ENCODE results near the gene CAPG. TPM values are rescaled to one million over a fixed set of nuclear protein-coding genes. Genes with fewer than 3 reads are reported as not detected.

CAPG gene
- total and polyA plus RNA-seq, 2 of the 4 experiments (the other 2 are of a cell fraction), result 79.9 to 98.3 TPM

DNA sequence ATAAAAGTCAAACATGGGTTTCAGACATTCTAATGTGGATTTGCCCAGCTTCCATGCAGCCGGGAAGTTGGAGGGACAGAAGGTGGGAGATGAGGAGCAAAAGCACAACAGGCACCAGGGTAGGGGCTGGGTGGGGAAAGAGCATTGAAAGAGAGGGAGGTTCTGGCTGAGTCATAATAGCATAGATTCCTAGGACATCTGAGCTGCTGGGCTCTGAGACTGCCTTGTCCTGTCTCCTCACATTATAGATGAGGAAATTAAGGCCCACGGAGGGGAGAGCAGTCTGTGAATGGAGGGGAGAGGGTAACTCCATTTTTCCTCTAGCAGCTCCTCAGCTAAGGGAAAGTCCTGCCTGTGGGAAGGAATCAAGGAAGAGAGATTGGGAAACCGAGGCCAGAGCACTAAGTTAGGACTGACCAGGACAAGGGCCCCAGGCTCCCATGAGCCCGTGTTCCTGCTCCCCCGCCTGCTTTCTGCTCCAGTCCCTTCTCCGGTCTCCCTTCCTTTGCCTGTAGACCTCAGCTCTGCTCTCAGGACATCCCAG is 34.5 kb upstream of the CAPG start:
- H2BK5ac ChIP-seq (ENCODE audit: low read depth, low read length, poor library complexity, severe bottlenecking), result peak overlapping the region; percentile 68
- DNase-seq, result peak; percentile 56
- POLR2A ChIA-PET (ENCODE audit: unreplicated experiment), result interaction anchor here (0.6 to 1.3 kb wide), 2 partner anchors 73 to 96 kb away, joined by 3 to 5 read pairs; no protein-coding TSS in a partner anchor
- peak; percentile 67 for ATAC-seq (ENCODE audit: low read depth)
- H3K18ac ChIP-seq (ENCODE audit: low read depth, low read length), result peak overlapping the region; percentile 55
- H3K36me3 ChIP-seq (ENCODE audit: control insufficient read depth, insufficient read depth, low read length), result no peaks in the 10 kb centered on the region
- peak overlapping the region; percentile 93; the same call in 1 of the 2 replicates for H3K56ac ChIP-seq (ENCODE audit: extremely low read depth, insufficient read depth, low read length)
- H2AK5ac ChIP-seq (ENCODE audit: low read depth, low read length), result peak overlapping the region; percentile 97
- peak overlapping the region; percentile 99 for H2BK120ac ChIP-seq (ENCODE audit: low read depth, low read length)
- H3K9me1 ChIP-seq (ENCODE audit: insufficient read depth, low read length), result peaks cover 31% of the 10 kb centered on the region
- no peak for TF ChIP-seq MAFK (IDR thresholded peaks at IDR 0.05; ENCODE audit: low read depth, low read length)
- TF ChIP-seq, protein P1, sequence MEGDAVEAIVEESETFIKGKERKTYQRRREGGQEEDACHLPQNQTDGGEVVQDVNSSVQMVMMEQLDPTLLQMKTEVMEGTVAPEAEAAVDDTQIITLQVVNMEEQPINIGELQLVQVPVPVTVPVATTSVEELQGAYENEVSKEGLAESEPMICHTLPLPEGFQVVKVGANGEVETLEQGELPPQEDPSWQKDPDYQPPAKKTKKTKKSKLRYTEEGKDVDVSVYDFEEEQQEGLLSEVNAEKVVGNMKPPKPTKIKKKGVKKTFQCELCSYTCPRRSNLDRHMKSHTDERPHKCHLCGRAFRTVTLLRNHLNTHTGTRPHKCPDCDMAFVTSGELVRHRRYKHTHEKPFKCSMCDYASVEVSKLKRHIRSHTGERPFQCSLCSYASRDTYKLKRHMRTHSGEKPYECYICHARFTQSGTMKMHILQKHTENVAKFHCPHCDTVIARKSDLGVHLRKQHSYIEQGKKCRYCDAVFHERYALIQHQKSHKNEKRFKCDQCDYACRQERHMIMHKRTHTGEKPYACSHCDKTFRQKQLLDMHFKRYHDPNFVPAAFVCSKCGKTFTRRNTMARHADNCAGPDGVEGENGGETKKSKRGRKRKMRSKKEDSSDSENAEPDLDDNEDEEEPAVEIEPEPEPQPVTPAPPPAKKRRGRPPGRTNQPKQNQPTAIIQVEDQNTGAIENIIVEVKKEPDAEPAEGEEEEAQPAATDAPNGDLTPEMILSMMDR (conservative IDR thresholded peaks at IDR 0.05; ENCODE audit: low read depth, low read length), result no peak
- TF ChIP-seq MAZ (IDR thresholded peaks at IDR 0.05; ENCODE audit: borderline replicate concordance, low read depth, low read length), result 0 out of 2 replicates have a peak, but pooled peaks have one; percentile 13
- no peak for TF ChIP-seq CEBPB (IDR thresholded peaks at IDR 0.05; ENCODE audit: low read depth, low read length)
- TF ChIP-seq BHLHE40 (IDR thresholded peaks at IDR 0.05; ENCODE audit: low read depth, low read length), result no peak
- TF ChIP-seq RCOR1 (IDR thresholded peaks at IDR 0.05; ENCODE audit: insufficient replicate concordance, low read length), result no peak
- TF ChIP-seq, protein P2, sequence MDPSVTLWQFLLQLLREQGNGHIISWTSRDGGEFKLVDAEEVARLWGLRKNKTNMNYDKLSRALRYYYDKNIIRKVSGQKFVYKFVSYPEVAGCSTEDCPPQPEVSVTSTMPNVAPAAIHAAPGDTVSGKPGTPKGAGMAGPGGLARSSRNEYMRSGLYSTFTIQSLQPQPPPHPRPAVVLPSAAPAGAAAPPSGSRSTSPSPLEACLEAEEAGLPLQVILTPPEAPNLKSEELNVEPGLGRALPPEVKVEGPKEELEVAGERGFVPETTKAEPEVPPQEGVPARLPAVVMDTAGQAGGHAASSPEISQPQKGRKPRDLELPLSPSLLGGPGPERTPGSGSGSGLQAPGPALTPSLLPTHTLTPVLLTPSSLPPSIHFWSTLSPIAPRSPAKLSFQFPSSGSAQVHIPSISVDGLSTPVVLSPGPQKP (IDR thresholded peaks at IDR 0.05; ENCODE audit: borderline replicate concordance, low read depth, low read length), result no peak
- no peak for TF ChIP-seq SMC3 (IDR thresholded peaks at IDR 0.05; ENCODE audit: low read depth, low read length)
- H3K9me3 ChIP-seq (ENCODE audit: control insufficient read depth, insufficient read depth, low read length), result no peaks in the 10 kb centered on the region
- H4K5ac ChIP-seq (ENCODE audit: low read depth, low read length), result peak overlapping the region; percentile 38
- no peaks in the 10 kb centered on the region for H4K20me1 ChIP-seq (ENCODE audit: insufficient read depth, low read length)
- H3K27me3 ChIP-seq (ENCODE audit: control insufficient read depth, insufficient read depth, low read length), result no peaks in the 10 kb centered on the region
- peak overlapping the region; percentile 88; the same call in 2 of the 3 replicates for H2BK15ac ChIP-seq (ENCODE audit: low read depth, low read length)
- peak overlapping the region; percentile 39; the same call in 1 of the 2 replicates for H3K23ac ChIP-seq (ENCODE audit: low read depth, low read length)
- H3K14ac ChIP-seq (replicated peaks; ENCODE audit: low read depth, low read length), result peak overlapping the region; percentile 97
- peak overlapping the region; percentile 82 for H2AFZ ChIP-seq (replicated peaks; ENCODE audit: low read length, poor library complexity)
- in situ Hi-C loops (cut with MboI; ENCODE audit: low sequenced_read_pairs), result no loop called here
- peak overlapping the region; percentile 22 for H3K9ac ChIP-seq (ENCODE audit: low read depth, low read length)
- CTCF ChIA-PET, result no interaction called here
- 0 out of 4 replicates have a peak, but pooled peaks cover 0 to 8% of the 10 kb centered on the region in 2 experiments for H3K79me1 ChIP-seq (ENCODE audit: low read depth in 1 of 2, low read length in 2 of 2)
- intact Hi-C loops (cut with micrococcal nuclease), result no loop called here
- H4K8ac ChIP-seq (ENCODE audit: low read depth in 2 of 2, low read length in 2 of 2), result peak overlapping the region; percentile 82 to 98; a peak in 3 of 4 replicates
- peaks cover 24% of the 10 kb centered on the region for H3K4me1 ChIP-seq (ENCODE audit: control insufficient read depth, insufficient read depth, low read length)
- peak overlapping the region; percentile 63 for H2AK9ac ChIP-seq (replicated peaks; ENCODE audit: low read depth, low read length, poor library complexity)
- H4K91ac ChIP-seq (ENCODE audit: insufficient read depth, low read depth, low read length), result peak overlapping the region; percentile 100
- dilution Hi-C loops (cut with HindIII; ENCODE audit: low sequenced_read_pairs, unreplicated experiment), result no loop called here
- peak overlapping the region; percentile 95 for H2BK20ac ChIP-seq (ENCODE audit: low read depth, low read length)
- peak overlapping the region; percentile 99 for H3K4ac ChIP-seq (ENCODE audit: low read depth, low read length)
- BruUV-seq (replicated peaks), result no TSS peak
- H3K4me2 ChIP-seq (ENCODE audit: low read depth, low read length), result no peak overlapping the region
- WGBS, 2 experiments (ENCODE audit: extremely low coverage in 2 of 2, insufficient read length in 1 of 2), result 69% methylated on average over 2 of the region's 6 CpGs; no CpG with 5 or more reads in 1 of the 2 experiments
- H3K27ac ChIP-seq (ENCODE audit: insufficient read depth, low read length), result peak overlapping the region; percentile 84; the same call in 1 of the 2 replicates
- no peak overlapping the region for H3K4me3 ChIP-seq (ENCODE audit: insufficient read depth, low read depth, low read length)

Data from IMR-90 (cell line).